ENCODE measurements around the gene ADGRV1.
"Not testable (repeated sequence)": the region's sequence is repeated elsewhere in the genome, so short reads cannot be mapped to it uniquely, and the experiment has no call there.

ADGRV1 gene

DNA sequence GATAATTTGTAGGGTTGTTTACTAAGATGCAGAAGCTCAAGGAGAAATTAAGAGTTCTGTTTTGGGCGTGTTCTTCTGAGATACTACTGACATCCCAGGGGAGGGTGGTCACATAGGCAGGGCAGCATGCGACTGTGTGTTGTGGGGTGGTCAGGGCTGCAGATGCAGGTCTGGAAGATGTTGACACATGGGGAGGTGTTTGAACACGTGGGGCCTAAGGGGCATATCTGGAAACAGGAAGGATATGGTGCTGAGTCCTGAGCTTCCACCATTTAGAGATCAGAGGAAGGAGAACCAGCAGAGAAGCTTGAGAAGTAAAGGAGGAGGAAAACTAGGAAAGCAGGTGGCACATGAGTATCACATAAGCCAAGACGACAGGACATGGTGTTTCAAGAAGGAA lies 228.2 kb downstream of the ADGRV1 start:
- no peak overlapping the region for H3K4me3 ChIP-seq (ENCODE audit: low read length)
- DNase-seq (ENCODE audit: low read depth, low spot score): no peak

DNA sequence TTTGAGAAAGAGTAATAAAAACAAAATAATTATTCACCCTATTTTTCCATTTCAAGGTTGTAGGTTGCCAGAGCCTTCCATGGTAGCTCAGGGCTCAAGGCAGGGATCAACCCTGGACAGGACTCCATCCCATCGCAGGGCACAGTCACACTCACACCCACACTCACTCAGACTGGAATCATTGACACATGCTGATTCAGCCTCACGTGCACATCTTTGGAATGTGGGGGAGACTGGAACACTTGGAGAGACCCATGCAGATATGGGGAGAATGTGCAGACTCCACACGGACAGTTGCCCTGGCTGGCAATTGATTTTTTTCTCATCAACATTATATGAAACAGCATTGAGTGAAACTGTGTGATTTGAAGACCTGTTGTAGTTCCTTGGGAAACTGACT lies 234.1 kb downstream of the ADGRV1 start:
- no peak overlapping the region for H3K4me3 ChIP-seq (ENCODE audit: low read length)
- DNase-seq (ENCODE audit: low read depth, low spot score): no peak

DNA sequence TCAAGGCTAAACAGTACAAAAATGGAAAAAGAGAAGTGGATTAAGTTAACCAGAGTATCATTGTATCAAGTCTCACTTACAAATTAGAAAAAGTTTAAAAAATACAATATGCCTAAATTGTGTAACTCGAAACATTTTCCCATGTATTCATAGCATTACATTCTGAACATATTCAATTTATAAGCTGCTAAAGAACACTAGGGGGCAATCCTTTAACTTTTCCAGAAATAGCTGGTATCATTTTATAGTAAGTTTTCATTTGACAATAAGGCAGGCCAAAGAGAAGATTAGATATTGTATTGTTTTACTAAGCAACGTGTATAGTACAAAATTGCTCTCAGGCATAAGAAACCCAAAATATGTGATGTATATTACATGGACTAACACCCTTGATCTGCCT lies 234.6 kb downstream of the ADGRV1 start:
- no peak overlapping the region for H3K4me3 ChIP-seq (ENCODE audit: low read length)
- DNase-seq (ENCODE audit: low read depth, low spot score): no peak

DNA sequence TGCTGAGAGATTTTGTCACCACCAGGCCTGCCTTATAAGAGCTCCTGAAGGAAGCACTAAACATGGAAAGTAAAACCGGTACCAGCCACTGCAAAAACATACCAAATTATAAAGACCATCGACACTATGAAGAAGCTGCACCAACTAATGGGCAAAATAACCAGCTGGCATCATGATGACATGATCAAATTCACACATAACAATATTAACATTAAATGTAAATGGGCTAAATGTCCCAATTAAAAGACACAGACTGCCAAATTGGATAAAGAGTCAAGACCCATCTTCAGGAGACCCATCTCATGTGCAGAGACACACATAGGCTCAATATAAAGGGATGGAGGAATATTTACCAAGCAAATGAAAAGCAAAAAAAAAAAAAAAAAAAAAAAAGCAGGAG lies 238.3 kb downstream of the ADGRV1 start:
- H3K4me3 ChIP-seq (ENCODE audit: low read length); DNase-seq (ENCODE audit: low read depth, low spot score): not testable (repeated sequence)

GRCh38 chr5:90800082-90800481 lies 241.5 kb downstream of the ADGRV1 start:
- H3K4me3 ChIP-seq (ENCODE audit: low read length); DNase-seq (ENCODE audit: low read depth, low spot score): not testable (repeated sequence)

DNA sequence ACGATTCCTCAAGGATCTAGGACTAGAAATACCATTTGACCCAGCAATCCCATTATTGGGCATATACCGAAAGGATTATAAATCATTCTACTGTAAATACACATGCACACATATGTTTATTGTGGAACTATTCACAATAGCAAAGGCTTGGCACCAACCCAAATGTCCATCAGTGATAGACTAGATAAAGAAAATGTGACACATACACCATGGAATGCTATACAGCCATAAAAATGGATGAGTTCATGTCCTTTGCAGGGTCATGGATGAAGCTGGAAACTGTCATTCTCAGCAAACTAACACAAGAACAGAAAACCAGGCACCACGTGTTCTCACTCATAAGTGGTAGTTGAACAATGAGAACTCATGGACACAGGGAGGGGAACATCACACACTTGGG lies 241.9 kb downstream of the ADGRV1 start:
- not testable (repeated sequence) for DNase-seq (ENCODE audit: low read depth, low spot score)

DNA sequence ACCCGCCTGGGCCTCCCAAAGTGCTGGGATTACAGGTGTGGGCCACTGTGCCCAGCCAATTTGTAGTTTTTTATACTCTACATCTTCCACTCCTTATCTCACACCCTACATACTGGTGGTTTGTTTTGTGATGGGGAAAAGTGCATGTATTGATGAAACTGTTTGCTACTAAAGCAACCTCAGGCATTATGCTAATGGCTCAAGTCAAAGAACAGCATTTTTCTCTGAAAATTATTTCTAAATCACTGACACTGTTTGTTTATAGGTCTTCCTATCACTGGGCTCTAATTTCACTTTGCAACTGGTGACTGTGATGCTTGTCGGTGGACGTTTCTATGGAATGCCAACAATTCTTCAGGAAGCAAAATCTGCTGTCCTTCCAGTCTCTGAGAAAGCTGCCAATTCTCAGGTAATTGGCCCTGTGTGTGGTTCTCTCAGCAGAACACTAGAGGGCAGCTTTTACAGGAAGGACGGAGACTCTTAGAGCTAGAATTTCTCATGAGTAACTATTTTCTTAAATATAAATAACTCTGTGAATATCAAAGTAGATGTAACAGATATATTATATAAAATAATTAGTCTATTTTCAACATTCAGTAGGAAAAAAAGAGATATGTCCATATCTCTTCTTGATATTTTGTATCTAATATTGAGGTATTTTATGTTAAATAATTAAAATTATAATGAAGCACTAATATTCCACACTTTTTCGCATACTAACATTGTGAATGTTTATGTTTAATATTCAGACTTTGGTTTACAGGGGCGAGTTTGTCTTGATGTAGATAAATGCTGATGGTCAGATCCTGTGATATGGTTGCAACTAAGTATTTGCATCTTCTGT lies 244.1 kb downstream of the ADGRV1 start:
- no peak overlapping the region for H3K4me3 ChIP-seq (ENCODE audit: low read length)
- DNase-seq (ENCODE audit: low read depth, low spot score): no peak

More for the DNA sequence above, 241.9 kb downstream of the ADGRV1 start:
- H3K4me3 ChIP-seq (ENCODE audit: low read length): not testable (repeated sequence)

DNA sequence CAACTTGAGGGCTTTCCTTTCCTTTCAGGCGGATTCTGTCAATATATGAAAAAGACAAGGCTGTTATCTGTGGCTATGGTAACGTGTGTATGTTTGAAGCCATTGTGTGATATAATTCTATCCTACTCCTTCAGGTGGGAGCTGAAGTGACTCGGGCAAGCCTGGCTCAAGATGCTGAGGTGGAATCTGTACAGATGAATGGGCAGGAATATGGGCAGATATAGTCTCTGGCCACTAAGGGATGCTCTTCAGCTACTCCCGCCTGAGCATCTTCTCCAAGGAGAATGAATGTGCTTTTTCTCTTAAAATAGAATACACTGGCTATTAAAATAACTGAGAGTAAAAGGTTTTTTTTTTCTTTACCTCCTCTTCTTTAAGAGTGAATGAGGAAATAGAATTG lies 244.8 kb downstream of the ADGRV1 start:
- DNase-seq (ENCODE audit: low read depth, low spot score): no peak

GRCh38 chr5:90803876-90804275 lies 245.3 kb downstream of the ADGRV1 start:
- H3K4me3 ChIP-seq (ENCODE audit: low read length): no peak overlapping the region
- DNase-seq (ENCODE audit: low read depth, low spot score): no peak

More for the DNA sequence above, 244.8 kb downstream of the ADGRV1 start:
- H3K4me3 ChIP-seq (ENCODE audit: low read length): no peak overlapping the region

DNA sequence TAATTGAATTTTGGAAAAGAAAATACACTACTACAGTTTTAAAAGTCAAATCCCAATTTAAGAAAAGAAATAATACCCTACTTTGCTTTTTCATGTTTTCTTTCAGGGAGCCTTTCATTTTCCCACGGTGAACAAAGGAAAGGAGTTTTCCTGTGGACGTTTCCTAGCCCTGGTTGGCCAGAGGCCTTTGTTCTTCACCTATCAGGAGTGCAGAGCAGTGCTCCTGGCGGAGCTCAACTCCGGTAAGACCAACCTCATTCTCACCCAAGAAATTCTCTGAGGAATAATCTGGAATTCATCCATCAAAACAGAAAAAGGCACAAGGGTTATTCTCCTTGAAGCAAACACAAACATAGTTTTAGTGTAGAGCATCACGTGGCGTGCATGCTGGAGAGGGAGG lies 248.9 kb downstream of the ADGRV1 start:
- DNase-seq (ENCODE audit: low read depth, low spot score): no peak
- H3K4me3 ChIP-seq (ENCODE audit: low read length): no peak overlapping the region

- H3K4me3 ChIP-seq (ENCODE audit: low read length): no peak overlapping the region
- no peak for DNase-seq (ENCODE audit: low read depth, low spot score)
These were observed 250.9 kb downstream of the ADGRV1 start for GRCh38 chr5:90809311-90810056.

DNA sequence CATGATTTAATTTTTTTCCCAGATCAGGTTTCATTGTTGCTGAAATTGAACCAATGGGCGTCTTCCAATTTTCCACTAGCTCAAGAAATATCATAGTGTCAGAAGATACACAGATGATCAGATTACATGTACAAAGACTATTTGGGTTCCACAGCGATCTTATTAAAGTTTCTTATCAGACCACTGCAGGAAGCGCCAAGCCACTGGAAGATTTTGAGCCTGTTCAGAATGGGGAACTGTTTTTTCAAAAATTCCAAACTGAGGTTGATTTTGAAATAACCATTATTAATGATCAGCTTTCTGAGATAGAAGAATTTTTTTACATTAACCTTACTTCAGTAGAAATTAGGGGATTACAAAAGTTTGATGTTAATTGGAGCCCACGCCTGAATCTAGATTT lies 251.6 kb downstream of the ADGRV1 start:
- H3K4me3 ChIP-seq (ENCODE audit: low read length): no peak overlapping the region
- no peak for DNase-seq (ENCODE audit: low read depth, low spot score)

- no peak overlapping the region for H3K4me3 ChIP-seq (ENCODE audit: low read length)
- DNase-seq (ENCODE audit: low read depth, low spot score): no peak
These were observed 254.8 kb downstream of the ADGRV1 start for GRCh38 chr5:90813392-90813791.

- not testable (repeated sequence) for DNase-seq (ENCODE audit: low read depth, low spot score); H3K4me3 ChIP-seq (ENCODE audit: low read length)
These were observed 263.5 kb downstream of the ADGRV1 start for GRCh38 chr5:90822062-90822461.

DNA sequence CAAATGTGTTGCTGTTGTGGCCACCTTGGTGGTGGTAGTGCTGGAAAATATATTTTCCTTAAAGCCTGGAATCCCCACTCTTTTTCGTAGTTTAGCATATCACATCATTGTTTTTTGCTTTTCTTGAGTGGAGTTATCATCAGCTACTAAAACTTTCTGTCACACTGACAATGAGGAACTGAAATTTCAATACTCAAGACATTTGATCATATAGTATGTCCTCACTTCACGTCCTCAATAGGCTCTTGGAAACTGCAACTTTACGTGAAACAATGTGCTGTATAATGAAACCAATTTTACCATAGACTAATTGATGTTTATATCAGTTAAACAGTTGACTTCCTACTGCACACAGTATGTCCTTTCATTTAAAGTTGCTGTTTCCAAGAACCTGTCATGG lies 265.8 kb downstream of the ADGRV1 start:
- no peak for DNase-seq (ENCODE audit: low read depth, low spot score)
- no peak overlapping the region for H3K4me3 ChIP-seq (ENCODE audit: low read length)

- H3K4me3 ChIP-seq (ENCODE audit: low read length): no peak overlapping the region
- no peak for DNase-seq (ENCODE audit: low read depth, low spot score)
These were observed 271.5 kb downstream of the ADGRV1 start for GRCh38 chr5:90830058-90830457.

- H3K4me3 ChIP-seq (ENCODE audit: low read length): no peak overlapping the region
- DNase-seq (ENCODE audit: low read depth, low spot score): no peak
These were observed 275.2 kb downstream of the ADGRV1 start for GRCh38 chr5:90833753-90834152.

GRCh38 chr5:90834711-90835110 lies 276.1 kb downstream of the ADGRV1 start:
- no peak overlapping the region for H3K4me3 ChIP-seq (ENCODE audit: low read length)

DNA sequence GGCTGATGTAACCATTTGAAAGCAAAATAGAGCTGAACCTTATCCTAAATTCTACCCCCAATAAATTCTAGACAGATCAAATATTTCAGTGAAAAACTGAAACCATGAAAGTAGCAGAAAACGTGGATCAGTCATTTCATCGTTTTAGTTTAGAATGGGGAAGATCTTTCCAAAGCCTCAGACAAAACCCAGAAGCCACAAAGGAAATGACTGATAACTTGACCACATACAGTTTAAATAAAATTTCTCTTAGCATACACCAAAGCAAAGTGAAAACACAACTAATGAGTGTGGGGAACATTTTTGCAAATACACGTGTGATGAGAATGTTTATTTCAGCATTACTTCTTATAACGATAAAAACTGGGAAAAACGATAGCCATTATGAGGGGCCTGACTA lies 284.8 kb downstream of the ADGRV1 start:
- no peak overlapping the region for H3K4me3 ChIP-seq (ENCODE audit: low read length)
- DNase-seq (ENCODE audit: low read depth, low spot score): no peak

More at GRCh38 chr5:90834711-90835110, 276.1 kb downstream of the ADGRV1 start:
- no peak for DNase-seq (ENCODE audit: low read depth, low spot score)

DNA sequence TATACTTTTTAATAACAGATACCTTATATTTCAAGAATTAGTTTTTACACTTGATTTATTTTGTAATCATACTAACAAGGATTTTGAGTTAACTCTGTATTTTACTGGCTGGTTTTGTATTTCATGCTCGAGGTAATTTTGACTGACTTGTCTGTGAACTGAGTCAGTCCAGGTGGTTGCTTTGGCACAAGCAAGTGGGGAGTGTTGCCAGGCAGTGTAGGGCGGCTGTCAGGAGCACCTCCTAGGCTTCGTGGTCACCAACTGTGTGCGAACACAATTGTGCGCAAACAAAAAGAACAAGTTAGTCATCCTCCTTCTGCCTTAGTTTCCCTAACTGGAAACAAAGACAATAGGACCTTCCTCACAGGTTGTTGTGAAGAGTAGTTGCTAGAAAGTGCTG lies 286.3 kb downstream of the ADGRV1 start:
- no peak for DNase-seq (ENCODE audit: low read depth, low spot score)
- no peak overlapping the region for H3K4me3 ChIP-seq (ENCODE audit: low read length)

Measured in Jurkat, Clone E6-1 (cell line).